ENCODE measurements around the gene ARHGAP8. TPM values are rescaled to one million over a fixed set of nuclear protein-coding genes. Genes with fewer than 3 reads are reported as not detected.
"Not testable (repeated sequence)": the region's sequence is repeated elsewhere in the genome, so short reads cannot be mapped to it uniquely, and the experiment has no call there.

Gene ARHGAP8
- total RNA-seq, 2 experiments from 2014 or later, result 0.30 to 0.37 TPM

DNA sequence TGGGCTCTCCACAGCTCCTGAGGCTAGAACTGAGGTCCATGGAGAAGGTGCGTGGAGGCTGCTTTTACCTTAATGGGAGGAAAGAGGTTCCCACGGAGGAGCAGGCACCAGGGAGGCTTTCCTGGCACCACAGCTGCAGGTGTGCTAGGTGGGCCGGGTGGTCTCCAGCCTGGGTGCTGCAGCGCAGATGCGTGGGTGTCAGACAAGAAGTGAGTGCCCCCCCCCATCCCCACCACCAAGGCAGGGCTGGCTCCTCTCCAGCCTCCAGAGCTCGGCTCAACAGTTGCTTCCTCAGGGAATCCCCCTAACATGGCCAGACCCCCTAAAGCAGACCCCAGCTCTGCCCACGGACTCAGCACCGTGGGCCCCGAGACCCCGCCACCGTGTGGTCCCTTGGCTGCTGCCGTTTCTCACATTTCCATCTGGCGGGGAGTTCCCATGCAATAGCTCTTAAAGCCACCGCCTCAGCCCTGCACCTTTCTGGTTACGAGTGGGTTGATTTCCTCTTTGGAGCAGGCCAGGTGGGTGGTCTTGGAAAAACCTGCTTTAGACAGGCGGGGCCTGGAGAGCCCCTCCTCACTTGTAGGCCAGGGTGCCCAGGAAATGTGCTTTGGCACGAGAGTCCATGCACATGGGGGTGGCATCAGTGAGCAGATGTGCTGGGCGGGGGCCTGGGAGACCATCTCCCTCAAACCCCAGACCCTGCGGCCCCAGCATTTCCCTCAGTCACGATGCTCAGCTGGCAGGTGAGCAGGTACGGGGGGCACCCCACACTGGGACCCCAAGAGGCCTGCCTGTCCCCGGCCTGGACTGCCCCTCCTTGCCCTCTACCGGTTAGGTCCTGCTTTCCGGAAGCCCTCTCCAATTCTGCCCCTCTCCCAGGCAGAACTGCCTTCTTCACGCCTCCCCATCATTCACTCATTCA lies 93.7 kb downstream of the ARHGAP8 start:
- H3K9me3 Mint-ChIP-seq, result no peaks in the 10 kb centered on the region
- CTCF ChIA-PET, result no interaction called here
- H3K27me3 Mint-ChIP-seq, result no peaks in the 10 kb centered on the region
- POLR2A ChIA-PET, result no interaction called here
- no peaks in the 10 kb centered on the region for H3K4me1 Mint-ChIP-seq
- no peak overlapping the region for H3K4me3 Mint-ChIP-seq
- no peaks in the 10 kb centered on the region for H3K36me3 Mint-ChIP-seq (ENCODE audit: low read depth)
- H3K27ac Mint-ChIP-seq, result no peak overlapping the region
- DNase-seq, result no peak

DNA sequence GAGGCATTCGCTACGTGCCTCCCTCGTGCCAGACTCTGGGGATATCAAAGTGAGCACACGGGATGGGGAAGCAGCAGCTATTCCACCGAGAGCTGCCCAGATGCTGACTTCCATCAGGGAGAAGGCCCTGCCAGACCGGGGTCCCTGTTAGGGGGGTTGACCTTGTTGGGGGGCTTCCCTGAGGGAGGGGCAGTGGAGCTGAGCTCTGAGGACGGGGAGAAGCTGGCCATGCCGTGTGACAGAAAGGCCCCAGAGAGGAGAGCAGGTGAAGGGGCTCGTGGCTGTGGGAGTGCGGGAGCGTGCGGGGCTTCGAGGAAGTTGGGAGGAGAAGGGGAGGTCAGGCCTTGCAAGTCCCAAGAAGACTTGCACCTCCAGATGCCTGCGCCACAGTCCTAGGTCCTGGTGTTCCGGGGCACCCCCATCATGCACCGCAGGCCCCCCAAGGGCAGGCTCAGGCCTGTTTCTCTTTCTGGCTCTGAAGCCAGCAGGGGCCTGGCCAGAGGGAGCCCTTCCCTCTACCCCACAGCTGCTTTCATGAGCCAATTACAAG lies 94.4 kb downstream of the ARHGAP8 start:
- no peaks in the 10 kb centered on the region for H3K4me1 Mint-ChIP-seq
- no peak overlapping the region for H3K4me3 Mint-ChIP-seq
- H3K27ac Mint-ChIP-seq, result no peak overlapping the region
- no peaks in the 10 kb centered on the region for H3K9me3 Mint-ChIP-seq
- ChIA-PET CTCF (interaction anchor here (0.6 to 1.0 kb wide), 3 partner anchors 11 to 389 kb away, joined by 3 read pairs; no protein-coding TSS in a partner anchor), POLR2A (no interaction called here)
- H3K27me3 Mint-ChIP-seq, result no peaks in the 10 kb centered on the region
- DNase-seq, result no peak
- H3K36me3 Mint-ChIP-seq (ENCODE audit: low read depth), result no peaks in the 10 kb centered on the region

DNA sequence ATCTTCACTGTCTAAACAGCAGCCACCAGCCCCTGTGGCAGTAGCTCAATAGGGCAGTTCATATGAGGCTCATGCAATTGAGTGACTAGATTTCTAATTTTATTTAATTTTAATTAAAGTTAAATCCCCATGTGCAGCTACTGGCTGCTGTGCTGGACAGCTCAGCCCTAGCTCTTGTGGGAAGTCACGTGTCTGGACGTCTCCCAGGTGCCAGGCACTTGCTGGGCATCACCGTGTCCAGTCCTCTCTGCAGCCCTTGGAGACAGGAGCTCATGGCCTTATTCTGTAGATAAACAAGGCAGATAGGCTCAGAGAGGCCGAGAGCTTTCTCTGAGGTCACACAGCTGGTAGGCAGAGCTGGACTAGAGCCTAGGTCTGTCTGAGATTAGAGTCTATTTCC lies 95.0 kb downstream of the ARHGAP8 start:
- no peaks in the 10 kb centered on the region for H3K9me3 Mint-ChIP-seq
- no peaks in the 10 kb centered on the region for H3K36me3 Mint-ChIP-seq (ENCODE audit: low read depth)
- DNase-seq, result no peak
- H3K4me1 Mint-ChIP-seq, result no peaks in the 10 kb centered on the region
- CTCF ChIA-PET, result interaction anchor here (0.6 to 1.0 kb wide), 3 partner anchors 11 to 389 kb away, joined by 3 read pairs; no protein-coding TSS in a partner anchor
- H3K27me3 Mint-ChIP-seq, result no peaks in the 10 kb centered on the region
- H3K4me3 Mint-ChIP-seq, result no peak overlapping the region
- no peak overlapping the region for H3K27ac Mint-ChIP-seq
- POLR2A ChIA-PET, result no interaction called here

DNA sequence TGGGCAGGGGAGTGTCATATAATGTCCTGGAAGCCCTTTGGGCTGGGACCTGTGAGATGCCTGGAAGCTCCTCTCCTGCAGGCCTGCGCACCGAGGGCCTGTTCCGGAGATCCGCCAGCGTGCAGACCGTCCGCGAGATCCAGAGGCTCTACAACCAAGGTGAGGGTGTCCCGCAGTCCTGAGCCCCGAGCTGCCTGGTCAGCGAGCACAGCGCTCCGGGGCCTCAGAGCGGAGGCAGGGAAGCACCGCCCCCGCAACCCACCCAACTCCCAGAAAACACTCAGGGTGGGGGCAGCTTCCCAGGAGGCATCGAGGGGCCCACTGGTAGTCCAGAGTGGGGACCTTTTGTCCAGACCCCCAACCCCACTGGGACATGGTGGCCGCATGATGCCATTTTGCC lies 95.5 kb downstream of the ARHGAP8 start:
- H3K4me3 Mint-ChIP-seq, result no peak overlapping the region
- H3K36me3 Mint-ChIP-seq (ENCODE audit: low read depth), result no peaks in the 10 kb centered on the region
- no peak for DNase-seq
- H3K9me3 Mint-ChIP-seq, result no peaks in the 10 kb centered on the region
- H3K4me1 Mint-ChIP-seq, result no peaks in the 10 kb centered on the region
- ChIA-PET CTCF (interaction anchor here (1.0 kb wide), 1 partner anchor 36 kb away, joined by 3 read pairs; no protein-coding TSS in a partner anchor), POLR2A (no interaction called here)
- no peak overlapping the region for H3K27ac Mint-ChIP-seq
- no peaks in the 10 kb centered on the region for H3K27me3 Mint-ChIP-seq

DNA sequence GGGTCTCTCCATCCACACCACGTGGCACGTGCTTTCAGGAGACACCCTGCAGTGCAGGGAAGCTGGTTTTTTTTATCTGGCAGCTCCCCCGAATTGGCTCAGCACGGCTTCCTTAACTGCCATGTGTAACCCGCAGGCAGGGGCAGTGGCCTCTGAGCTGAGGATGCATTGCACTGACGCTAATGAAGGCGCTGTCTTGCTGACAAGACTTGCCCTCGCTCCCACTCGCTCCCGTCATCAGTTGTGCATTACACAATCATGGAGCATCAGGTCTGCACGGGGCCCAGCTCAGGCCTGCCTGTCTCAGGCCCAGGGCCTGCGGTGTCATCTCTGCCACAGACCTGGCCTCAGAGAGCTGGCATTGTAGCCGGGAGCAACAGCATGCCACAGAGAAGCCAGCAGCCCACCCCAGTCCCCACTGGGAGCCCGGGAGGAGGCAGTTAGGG lies 95.9 kb downstream of the ARHGAP8 start:
- no peaks in the 10 kb centered on the region for H3K36me3 Mint-ChIP-seq (ENCODE audit: low read depth)

DNA sequence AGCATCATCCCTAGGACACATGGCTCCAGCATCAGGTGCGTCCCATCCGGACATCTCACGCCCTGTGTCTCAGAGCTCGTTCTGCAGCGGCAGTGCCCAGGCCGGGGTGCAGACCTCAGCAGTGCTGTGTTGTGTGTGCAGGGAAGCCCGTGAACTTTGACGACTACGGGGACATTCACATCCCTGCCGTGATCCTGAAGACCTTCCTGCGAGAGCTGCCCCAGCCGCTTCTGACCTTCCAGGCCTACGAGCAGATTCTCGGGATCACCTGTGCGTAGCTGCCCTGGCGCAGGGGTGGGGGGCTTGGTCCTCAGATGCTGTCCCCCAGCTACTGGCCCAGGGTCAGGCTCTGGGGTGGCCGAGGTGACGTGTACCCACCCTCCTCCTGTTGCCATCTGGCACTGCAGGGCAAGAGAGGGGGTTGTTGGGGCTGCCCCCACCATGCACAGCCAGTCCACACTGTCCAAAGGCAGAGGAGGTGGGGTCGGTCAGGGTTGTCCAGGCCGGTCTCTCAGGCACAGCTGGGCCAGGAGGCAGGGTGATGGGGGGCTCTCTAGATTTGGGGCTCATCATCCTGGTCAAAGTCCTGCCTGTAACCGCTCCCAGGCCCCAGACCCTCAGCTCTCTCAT lies 96.5 kb downstream of the ARHGAP8 start:
- H3K4me3 Mint-ChIP-seq, result no peak overlapping the region
- no peak for DNase-seq
- no peaks in the 10 kb centered on the region for H3K9me3 Mint-ChIP-seq
- no peaks in the 10 kb centered on the region for H3K36me3 Mint-ChIP-seq (ENCODE audit: low read depth)
- no peak overlapping the region for H3K27ac Mint-ChIP-seq
- H3K27me3 Mint-ChIP-seq, result no peaks in the 10 kb centered on the region
- POLR2A ChIA-PET, result no interaction called here
- CTCF ChIA-PET, result no interaction called here
- no peaks in the 10 kb centered on the region for H3K4me1 Mint-ChIP-seq

More for the DNA sequence above, 95.9 kb downstream of the ARHGAP8 start:
- H3K4me3 Mint-ChIP-seq, result no peak overlapping the region
- no peak for DNase-seq
- H3K4me1 Mint-ChIP-seq, result no peaks in the 10 kb centered on the region
- ChIA-PET CTCF (no interaction called here), POLR2A (no interaction called here)
- H3K27me3 Mint-ChIP-seq, result no peaks in the 10 kb centered on the region
- no peak overlapping the region for H3K27ac Mint-ChIP-seq
- no peaks in the 10 kb centered on the region for H3K9me3 Mint-ChIP-seq

DNA sequence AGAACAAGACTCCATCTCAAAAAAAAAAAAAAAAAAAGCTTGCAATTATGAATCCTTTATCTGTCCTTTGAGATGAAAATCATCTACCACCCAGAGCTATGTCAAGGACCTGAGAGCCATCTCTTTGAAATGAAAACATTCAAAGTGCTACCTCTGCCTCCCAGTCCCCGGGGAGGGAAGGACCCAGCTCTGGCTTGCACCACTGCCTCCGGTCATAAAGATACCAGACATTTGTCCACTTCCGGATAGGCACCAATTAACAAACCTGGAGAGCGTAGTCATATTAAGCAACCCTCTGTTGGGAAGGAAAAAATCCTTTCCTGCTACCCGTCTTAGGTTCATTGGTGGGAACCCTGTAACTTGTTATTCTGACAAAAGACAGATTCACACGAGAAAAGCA lies 98.6 kb downstream of the ARHGAP8 start:
- no peak overlapping the region for H3K27ac Mint-ChIP-seq
- no peak overlapping the region for H3K4me3 Mint-ChIP-seq
- no peaks in the 10 kb centered on the region for H3K9me3 Mint-ChIP-seq
- ChIA-PET CTCF (no interaction called here), POLR2A (no interaction called here)
- H3K4me1 Mint-ChIP-seq, result no peaks in the 10 kb centered on the region
- DNase-seq, result no peak
- no peaks in the 10 kb centered on the region for H3K27me3 Mint-ChIP-seq
- no peaks in the 10 kb centered on the region for H3K36me3 Mint-ChIP-seq (ENCODE audit: low read depth)

DNA sequence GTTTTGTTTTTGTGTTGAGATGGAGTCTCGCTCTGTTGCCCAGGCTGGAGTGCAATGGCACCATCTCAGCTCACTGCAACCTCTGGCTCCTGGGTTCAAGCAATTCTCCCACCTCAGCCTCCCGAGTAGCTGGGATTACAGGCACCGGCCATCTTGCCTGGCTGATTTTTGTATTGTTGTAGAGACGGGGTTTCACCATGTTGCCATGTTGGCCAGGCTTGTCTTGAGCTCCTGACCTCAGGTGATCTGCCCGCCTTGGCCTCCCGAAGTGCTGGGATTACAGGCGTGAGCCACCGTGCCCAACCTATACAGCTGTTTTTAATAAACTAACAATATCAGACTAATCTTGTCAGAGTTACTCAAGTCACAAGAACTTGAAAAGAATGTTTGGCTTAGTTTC lies 102.3 kb downstream of the ARHGAP8 start:
- H3K4me1 Mint-ChIP-seq; H3K27me3 Mint-ChIP-seq; H3K27ac Mint-ChIP-seq; DNase-seq; H3K4me3 Mint-ChIP-seq; POLR2A ChIA-PET; H3K36me3 Mint-ChIP-seq (ENCODE audit: low read depth); H3K9me3 Mint-ChIP-seq: not testable (repeated sequence)
- CTCF ChIA-PET, result interaction anchor here (1.0 to 1.1 kb wide), 2 partner anchors 13 to 557 kb away, joined by 3 to 5 read pairs; no protein-coding TSS in a partner anchor

DNA sequence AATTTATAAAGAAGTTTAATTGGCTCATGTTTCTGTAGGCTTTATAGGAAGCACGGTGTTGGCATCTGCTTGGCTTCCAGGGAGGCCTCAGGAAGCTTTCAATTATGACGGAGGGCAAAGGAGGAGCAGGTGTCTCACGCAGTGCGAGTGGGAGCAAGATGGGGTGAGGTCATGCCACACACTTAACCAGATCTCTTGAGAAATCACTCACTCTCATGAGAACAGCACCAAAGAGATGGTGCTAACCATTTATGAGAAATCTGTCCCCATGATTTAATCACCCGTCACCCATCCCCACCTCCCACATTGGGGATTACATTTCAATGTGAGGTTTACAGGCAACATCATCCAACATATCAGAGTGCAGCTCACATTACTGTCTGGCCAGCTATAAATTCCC lies 103.5 kb downstream of the ARHGAP8 start:
- no peak for DNase-seq
- H3K9me3 Mint-ChIP-seq, result no peaks in the 10 kb centered on the region
- H3K36me3 Mint-ChIP-seq (ENCODE audit: low read depth), result no peaks in the 10 kb centered on the region
- ChIA-PET CTCF (no interaction called here), POLR2A (no interaction called here)
- H3K27ac Mint-ChIP-seq, result no peak overlapping the region
- no peaks in the 10 kb centered on the region for H3K4me1 Mint-ChIP-seq
- no peaks in the 10 kb centered on the region for H3K27me3 Mint-ChIP-seq
- H3K4me3 Mint-ChIP-seq, result no peak overlapping the region

DNA sequence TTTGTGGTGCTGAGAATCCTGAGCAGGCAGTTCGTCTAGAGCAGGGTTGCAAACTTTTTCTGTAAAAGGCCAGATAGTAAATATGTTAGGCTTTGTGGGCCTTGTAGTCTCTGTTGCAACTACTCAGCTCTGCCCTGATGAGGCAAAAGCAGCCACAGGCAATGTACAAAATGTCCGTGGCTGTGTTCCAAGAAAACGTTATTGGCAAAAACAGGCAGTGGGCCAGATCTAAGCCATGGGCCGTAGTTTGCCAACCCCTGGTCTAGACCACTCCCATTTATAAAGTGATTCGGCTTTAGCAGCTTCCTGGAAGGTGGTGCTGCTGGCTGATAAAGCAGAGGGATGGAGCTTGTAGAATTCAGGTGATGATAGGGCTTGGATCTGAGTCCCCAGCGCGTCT lies 106.4 kb downstream of the ARHGAP8 start:
- H3K4me3 Mint-ChIP-seq; H3K36me3 Mint-ChIP-seq (ENCODE audit: low read depth); H3K4me1 Mint-ChIP-seq; DNase-seq; H3K27ac Mint-ChIP-seq; H3K27me3 Mint-ChIP-seq; POLR2A ChIA-PET; H3K9me3 Mint-ChIP-seq: not testable (repeated sequence)
- CTCF ChIA-PET, result interaction anchor here (0.6 kb wide), 1 partner anchor 120 kb away, joined by 3 read pairs; no protein-coding TSS in a partner anchor

DNA sequence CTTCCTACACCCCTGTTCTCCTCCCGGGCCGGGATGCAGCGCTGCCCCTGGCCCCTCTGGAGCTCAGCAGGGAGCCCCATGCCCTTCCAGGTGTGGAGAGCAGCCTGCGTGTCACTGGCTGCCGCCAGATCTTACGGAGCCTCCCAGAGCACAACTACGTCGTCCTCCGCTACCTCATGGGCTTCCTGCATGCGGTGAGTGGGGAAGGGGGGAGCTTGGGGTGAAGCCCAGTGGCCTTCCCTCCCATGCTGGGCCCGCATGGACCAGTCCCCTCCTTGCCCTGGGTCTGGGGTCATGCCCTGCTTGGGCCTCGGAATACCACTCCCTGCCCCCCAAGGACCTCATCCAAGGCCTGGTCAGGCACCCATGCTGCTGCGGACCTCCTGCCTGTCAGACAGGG lies 107.3 kb downstream of the ARHGAP8 start:
- H3K9me3 Mint-ChIP-seq, result no peaks in the 10 kb centered on the region
- H3K27me3 Mint-ChIP-seq, result no peaks in the 10 kb centered on the region
- H3K36me3 Mint-ChIP-seq (ENCODE audit: low read depth), result no peaks in the 10 kb centered on the region
- ChIA-PET CTCF (no interaction called here), POLR2A (no interaction called here)
- no peak for DNase-seq
- H3K27ac Mint-ChIP-seq, result no peak overlapping the region
- no peak overlapping the region for H3K4me3 Mint-ChIP-seq
- no peaks in the 10 kb centered on the region for H3K4me1 Mint-ChIP-seq

DNA sequence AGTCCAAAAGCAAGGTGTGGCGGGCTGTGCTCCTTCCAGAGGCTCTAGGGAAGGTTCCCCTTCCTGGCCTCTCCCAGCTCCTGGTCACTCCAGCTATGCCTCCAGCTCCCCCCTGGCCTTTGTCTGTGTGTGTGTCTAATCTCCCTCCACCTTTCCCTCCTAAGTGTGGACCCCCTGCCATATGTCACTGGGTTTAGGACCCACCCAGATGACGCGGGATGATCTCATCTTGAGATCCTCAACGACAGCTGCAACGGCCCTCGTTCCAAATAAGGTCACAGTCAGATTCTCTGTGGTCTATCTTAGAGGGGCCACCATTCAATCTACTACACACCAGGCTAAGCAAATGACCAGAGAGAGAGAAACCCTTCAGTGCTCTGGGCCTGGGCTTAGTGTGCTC lies 107.9 kb downstream of the ARHGAP8 start:
- Mint-ChIP-seq H3K36me3 (ENCODE audit: low read depth) (no peaks in the 10 kb centered on the region), H3K27me3 (no peaks in the 10 kb centered on the region), H3K4me3 (no peak overlapping the region), H3K9me3 (no peaks in the 10 kb centered on the region), H3K27ac (no peak overlapping the region), H3K4me1 (no peaks in the 10 kb centered on the region)
- ChIA-PET CTCF (interaction anchor here (0.9 kb wide), 1 partner anchor 10 kb away, joined by 3 read pairs; no protein-coding TSS in a partner anchor), POLR2A (no interaction called here)
- no peak for DNase-seq

DNA sequence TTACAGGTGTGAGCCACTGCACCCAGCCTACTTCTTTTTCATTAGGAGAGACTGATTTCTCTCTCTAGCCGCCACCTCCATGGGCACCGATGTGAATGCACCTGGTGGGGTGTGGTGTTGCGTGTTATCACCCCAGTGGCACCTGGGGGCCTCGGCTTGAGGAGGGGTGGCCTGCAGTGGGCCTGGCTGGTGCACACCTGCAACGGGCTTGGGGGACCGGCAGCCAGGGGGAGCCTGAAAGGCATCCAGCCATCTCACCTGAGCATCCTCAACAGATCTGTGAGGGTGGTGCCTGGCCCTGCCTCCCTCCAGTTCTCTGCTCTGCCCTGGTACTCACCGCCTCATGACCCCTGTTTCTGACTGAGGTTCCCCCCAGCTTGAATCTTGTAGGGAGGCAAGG lies 108.9 kb downstream of the ARHGAP8 start:
- ChIA-PET POLR2A (no interaction called here), CTCF (no interaction called here)
- DNase-seq, result no peak
- Mint-ChIP-seq H3K4me1 (no peaks in the 10 kb centered on the region), H3K9me3 (no peaks in the 10 kb centered on the region), H3K4me3 (no peak overlapping the region), H3K36me3 (ENCODE audit: low read depth) (no peaks in the 10 kb centered on the region), H3K27me3 (no peaks in the 10 kb centered on the region), H3K27ac (no peak overlapping the region)

All from activated CD4-positive, alpha-beta T cell treated with anti-CD3 and anti-CD28 coated beads, Interleukin-2, amount 10 ng/mL, durations not matched to agents 7 days and 5 days (primary cell).